Measurements from ENCODE around the gene KDM7A.

KDM7A gene

GRCh38 chr7:140050100-140050499 lies 126.7 kb downstream of the KDM7A start:
- no peak for TF ChIP-seq ZNF274 (IDR thresholded peaks at IDR 0.05; ENCODE audit: low read depth, low read length)

GRCh38 chr7:140049339-140050024 lies 127.3 kb downstream of the KDM7A start:
- TF ChIP-seq ZNF274 (IDR thresholded peaks at IDR 0.05; ENCODE audit: low read depth, low read length) = no peak
- no peak overlapping the region for H3K4me3 ChIP-seq (ENCODE audit: low read length)

More at GRCh38 chr7:140050100-140050499, 126.7 kb downstream of the KDM7A start:
- H3K4me3 ChIP-seq (ENCODE audit: low read length) = no peak overlapping the region

DNA sequence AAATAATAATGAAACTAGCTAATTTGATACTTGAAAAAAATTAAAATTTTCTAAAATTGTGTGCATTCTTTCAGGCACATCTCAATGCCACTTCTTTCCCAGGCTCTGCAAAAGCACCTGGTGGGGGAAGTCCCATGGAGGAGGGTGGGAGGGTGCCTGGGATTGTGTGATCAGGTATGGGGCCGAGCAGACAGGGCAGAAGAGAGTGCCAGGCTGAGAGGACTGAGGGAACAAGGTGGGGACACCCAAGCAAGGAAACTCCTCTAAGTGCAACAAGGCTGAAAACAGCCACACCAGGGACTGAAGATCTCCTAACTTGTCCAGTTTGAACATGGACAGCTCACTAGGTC lies 127.8 kb downstream of the KDM7A start:
- no peak overlapping the region for H3K4me3 ChIP-seq (ENCODE audit: low read length)
- no peak for TF ChIP-seq ZNF274 (IDR thresholded peaks at IDR 0.05; ENCODE audit: low read depth, low read length)

- H3K4me3 ChIP-seq (ENCODE audit: low read length) = no peak overlapping the region
- TF ChIP-seq ZNF274 (IDR thresholded peaks at IDR 0.05; ENCODE audit: low read depth, low read length) = no peak
These were observed 128.6 kb downstream of the KDM7A start for GRCh38 chr7:140048138-140048537.

- no peak for TF ChIP-seq ZNF274 (IDR thresholded peaks at IDR 0.05; ENCODE audit: low read depth, low read length)
- H3K4me3 ChIP-seq (ENCODE audit: low read length) = no peak overlapping the region
These were observed 129.6 kb downstream of the KDM7A start for GRCh38 chr7:140047197-140047596.

DNA sequence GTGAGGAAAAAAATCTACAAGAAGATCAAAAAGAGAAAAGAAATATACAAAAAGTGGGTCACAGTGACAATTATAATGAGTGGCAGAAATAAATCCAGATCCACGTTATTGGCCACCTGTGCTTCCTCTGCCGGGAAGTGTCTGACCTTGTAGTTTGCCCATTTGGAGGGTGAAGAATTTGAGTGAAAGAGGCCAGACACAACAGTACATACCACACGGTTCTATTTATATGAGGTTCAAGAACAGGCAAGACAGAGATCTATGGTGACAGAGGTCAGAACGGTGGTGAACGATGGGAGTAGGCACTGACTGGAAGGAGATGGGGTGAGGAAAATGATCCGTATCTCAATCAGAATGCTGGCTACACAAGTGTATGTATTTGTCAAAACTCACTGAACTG lies 131.1 kb downstream of the KDM7A start:
- no peak overlapping the region for H3K4me3 ChIP-seq (ENCODE audit: low read length)
- TF ChIP-seq ZNF274 (IDR thresholded peaks at IDR 0.05; ENCODE audit: low read depth, low read length) = no peak

- no peak for TF ChIP-seq ZNF274 (IDR thresholded peaks at IDR 0.05; ENCODE audit: low read depth, low read length)
- H3K4me3 ChIP-seq (ENCODE audit: low read length) = no peak overlapping the region
These were observed 132.5 kb downstream of the KDM7A start for GRCh38 chr7:140044251-140044650.

- no peak for TF ChIP-seq ZNF274 (IDR thresholded peaks at IDR 0.05; ENCODE audit: low read depth, low read length)
- H3K4me3 ChIP-seq (ENCODE audit: low read length) = no peak overlapping the region
These were observed 134.5 kb downstream of the KDM7A start for GRCh38 chr7:140042386-140042670.

DNA sequence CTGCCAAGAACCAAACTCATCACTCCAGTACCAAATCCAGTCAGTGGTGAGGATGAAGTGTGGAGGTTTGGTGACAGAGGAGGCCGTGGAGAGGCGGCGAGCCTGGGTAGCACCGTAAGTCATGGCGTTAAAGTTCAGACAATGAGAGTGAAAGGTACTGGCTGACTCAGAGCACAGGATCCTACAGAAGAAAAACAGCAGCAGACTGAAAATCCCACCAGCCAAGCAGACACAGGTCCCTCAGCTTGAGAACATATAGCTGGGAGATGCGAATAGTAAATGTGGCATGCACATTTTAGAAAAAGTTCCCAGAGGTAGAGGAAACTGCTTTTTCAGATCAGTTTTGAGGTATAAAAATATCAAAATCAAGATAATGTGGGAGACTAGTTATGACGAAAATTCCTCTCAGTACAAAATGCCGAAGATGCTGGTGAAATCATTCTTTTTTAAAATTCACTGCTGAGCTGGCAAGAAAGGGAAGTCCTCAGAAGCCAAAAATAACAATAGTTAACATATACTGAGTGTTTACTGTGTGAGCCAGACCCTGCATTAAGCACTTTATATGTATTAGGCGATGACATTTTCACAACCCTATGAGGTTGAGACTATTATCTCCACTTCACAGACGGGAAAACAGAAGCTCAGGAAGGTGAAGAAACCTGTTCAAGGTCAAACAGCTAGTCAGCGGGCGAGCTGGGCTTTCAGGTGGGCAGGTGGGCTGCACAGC lies 135.0 kb downstream of the KDM7A start:
- H3K4me3 ChIP-seq (ENCODE audit: low read length) = no peak overlapping the region
- TF ChIP-seq ZNF274 (IDR thresholded peaks at IDR 0.05; ENCODE audit: low read depth, low read length) = no peak

- H3K4me3 ChIP-seq (ENCODE audit: low read length) = no peak overlapping the region
These were observed 136.9 kb downstream of the KDM7A start for GRCh38 chr7:140039896-140040295.

GRCh38 chr7:140039066-140039465 lies 137.7 kb downstream of the KDM7A start:
- H3K4me3 ChIP-seq (ENCODE audit: low read length) = no peak overlapping the region
- TF ChIP-seq ZNF274 (IDR thresholded peaks at IDR 0.05; ENCODE audit: low read depth, low read length) = no peak

More at GRCh38 chr7:140039896-140040295, 136.9 kb downstream of the KDM7A start:
- no peak for TF ChIP-seq ZNF274 (IDR thresholded peaks at IDR 0.05; ENCODE audit: low read depth, low read length)

GRCh38 chr7:140036224-140036962 lies 140.4 kb downstream of the KDM7A start:
- no peak for TF ChIP-seq ZNF274 (IDR thresholded peaks at IDR 0.05; ENCODE audit: low read depth, low read length)
- no peak overlapping the region for H3K4me3 ChIP-seq (ENCODE audit: low read length)

DNA sequence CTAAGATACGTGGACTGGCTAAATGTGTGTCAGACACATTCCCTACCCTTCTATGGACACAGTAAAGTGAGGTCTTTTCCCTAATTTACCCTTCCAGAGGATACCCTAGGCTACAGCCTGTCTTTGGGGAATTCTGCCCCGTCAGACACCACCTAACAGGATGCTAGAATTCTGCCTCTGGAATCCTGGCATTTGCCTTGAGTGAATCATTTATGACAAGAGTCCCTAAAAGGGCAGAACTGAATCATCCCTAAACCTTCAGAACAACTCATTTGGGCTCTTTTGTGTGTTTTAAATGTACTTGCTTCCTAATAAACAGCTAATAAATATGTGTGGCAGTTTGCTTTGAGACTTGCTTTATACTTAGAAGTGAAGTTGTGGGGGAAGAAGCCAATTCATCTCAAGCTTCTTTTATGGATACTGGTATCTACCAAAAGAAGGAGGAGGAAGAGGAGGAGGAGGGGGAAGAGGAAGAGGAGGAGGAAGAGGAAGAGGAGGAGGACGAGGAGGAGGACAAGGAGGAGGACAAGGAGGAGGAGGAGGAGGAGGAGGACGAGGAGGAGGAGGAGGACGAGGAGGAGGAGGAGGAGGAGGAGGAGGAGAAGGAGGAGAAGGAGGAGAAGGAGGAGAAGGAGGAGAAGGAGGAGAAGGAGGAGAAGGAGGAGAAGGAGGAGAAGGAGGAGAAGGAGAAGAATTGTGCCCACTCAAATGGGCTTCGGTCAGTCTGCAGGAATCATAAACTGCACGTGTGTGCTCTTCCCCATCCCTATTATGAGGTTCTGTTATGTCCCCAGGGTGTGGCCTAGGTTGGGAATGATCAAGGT lies 141.2 kb downstream of the KDM7A start:
- H3K4me3 ChIP-seq (ENCODE audit: low read length) = no peak overlapping the region
- TF ChIP-seq ZNF274 (IDR thresholded peaks at IDR 0.05; ENCODE audit: low read depth, low read length) = no peak

All from GM08714 (cell line).